Measurements from ENCODE around the gene PDE12. TPM values are rescaled to one million over a fixed set of nuclear protein-coding genes. Genes with fewer than 3 reads are reported as not detected.

Gene PDE12
- total and polyA plus RNA-seq, 9 donors, result 4.6 to 24.2 (median 16.9) TPM

DNA sequence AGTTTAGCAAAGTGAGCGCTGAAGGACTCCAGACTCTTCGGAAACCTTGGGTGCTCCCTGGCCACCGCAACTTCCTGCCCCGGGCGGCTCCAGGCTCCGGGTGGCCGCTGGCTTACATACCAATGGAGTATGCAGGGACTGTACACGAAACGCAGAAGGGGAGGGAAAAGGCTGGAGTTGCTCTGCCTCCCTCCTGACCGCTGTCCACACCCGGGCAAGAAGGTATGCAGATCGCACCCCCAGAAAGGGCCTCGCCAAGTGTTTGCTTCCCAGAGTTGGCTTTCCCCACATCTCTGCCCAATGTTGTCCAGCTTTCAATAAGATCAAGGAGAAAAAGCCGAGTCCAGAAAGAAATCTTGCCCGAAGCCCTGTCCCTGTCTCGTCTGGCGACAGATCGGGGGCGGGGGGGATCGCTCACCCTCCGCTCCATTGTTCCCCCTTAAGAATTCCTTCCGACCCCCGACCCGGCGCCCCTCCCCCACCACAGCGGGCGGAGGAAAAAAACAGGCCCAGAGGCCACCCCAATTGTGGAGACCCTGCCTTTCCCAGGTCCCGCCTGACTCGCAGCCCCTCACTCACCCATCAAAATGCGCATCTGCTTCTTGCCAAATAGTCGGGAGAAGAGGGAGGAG lies 40.5 kb downstream of the PDE12 start:
- no peaks in the 10 kb centered on the region for H3K36me3 ChIP-seq
- DNase-seq, result peak; percentile 68 to 84 (median 77)
- intact Hi-C loops (cut with DNase I), result loop anchor here in 1 of 4 donors (2.0 kb wide), 2 partner anchors 40 to 96 kb away; partner anchors contain the start of genes DENND6A and PDE12
- 0 to 1% (median 0%) methylated on average over 29 to 31 of the region's 31 CpGs for WGBS, 3 donors
- no peaks in the 10 kb centered on the region for H3K9me3 ChIP-seq
- H3K27me3 ChIP-seq, result no peaks in the 10 kb centered on the region
- peaks cover 7% of the 10 kb centered on the region for H3K4me1 ChIP-seq (ENCODE audit: insufficient read depth)
- TF ChIP-seq, protein P1, sequence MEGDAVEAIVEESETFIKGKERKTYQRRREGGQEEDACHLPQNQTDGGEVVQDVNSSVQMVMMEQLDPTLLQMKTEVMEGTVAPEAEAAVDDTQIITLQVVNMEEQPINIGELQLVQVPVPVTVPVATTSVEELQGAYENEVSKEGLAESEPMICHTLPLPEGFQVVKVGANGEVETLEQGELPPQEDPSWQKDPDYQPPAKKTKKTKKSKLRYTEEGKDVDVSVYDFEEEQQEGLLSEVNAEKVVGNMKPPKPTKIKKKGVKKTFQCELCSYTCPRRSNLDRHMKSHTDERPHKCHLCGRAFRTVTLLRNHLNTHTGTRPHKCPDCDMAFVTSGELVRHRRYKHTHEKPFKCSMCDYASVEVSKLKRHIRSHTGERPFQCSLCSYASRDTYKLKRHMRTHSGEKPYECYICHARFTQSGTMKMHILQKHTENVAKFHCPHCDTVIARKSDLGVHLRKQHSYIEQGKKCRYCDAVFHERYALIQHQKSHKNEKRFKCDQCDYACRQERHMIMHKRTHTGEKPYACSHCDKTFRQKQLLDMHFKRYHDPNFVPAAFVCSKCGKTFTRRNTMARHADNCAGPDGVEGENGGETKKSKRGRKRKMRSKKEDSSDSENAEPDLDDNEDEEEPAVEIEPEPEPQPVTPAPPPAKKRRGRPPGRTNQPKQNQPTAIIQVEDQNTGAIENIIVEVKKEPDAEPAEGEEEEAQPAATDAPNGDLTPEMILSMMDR (IDR thresholded peaks at IDR 0.05), result no peak
- no peak for TF ChIP-seq EP300 (IDR thresholded peaks at IDR 0.05)
- TF ChIP-seq POLR2A (IDR thresholded peaks at IDR 0.05), result no peak
- peak overlapping the region; percentile 97 for H3K4me3 ChIP-seq
- peak overlapping the region; percentile 83 to 97 for H3K27ac ChIP-seq

GRCh38 chr3:57597127-57597923 lies 41.3 kb downstream of the PDE12 start, which contains the start of gene ARF4:
Gene ARF4 (minus strand): TSS chr3:57597344. CDS start chr3:57597140, 204 bp downstream.
- Histone ChIP-seq H3K27me3 (no peaks in the 10 kb centered on the region), H3K36me3 (no peaks in the 10 kb centered on the region), H3K4me1 (ENCODE audit: insufficient read depth) (peaks cover 7% of the 10 kb centered on the region), H3K9me3 (no peaks in the 10 kb centered on the region), H3K27ac (peak within 1 kb of the TSS; percentile 83 to 97), H3K4me3 (peak within 1 kb of the TSS; percentile 97)
- 0 to 1% (median 0%) methylated on average over 40 to 67 of the region's 67 CpGs for WGBS, 3 donors
- TF ChIP-seq POLR2A (IDR thresholded peaks at IDR 0.05), result peak; percentile 98
- TF ChIP-seq, protein P1 (IDR thresholded peaks at IDR 0.05), result peak in 1 of 3 donors; percentile 17
- no peak for TF ChIP-seq EP300 (IDR thresholded peaks at IDR 0.05)
- DNase-seq, result peak; percentile 99 to 100 (median 100)
- intact Hi-C loops (cut with DNase I), result loop anchor here in 1 of 4 donors (2.0 kb wide), 2 partner anchors 41 to 95 kb away; partner anchors contain the start of genes DENND6A and PDE12

DNA sequence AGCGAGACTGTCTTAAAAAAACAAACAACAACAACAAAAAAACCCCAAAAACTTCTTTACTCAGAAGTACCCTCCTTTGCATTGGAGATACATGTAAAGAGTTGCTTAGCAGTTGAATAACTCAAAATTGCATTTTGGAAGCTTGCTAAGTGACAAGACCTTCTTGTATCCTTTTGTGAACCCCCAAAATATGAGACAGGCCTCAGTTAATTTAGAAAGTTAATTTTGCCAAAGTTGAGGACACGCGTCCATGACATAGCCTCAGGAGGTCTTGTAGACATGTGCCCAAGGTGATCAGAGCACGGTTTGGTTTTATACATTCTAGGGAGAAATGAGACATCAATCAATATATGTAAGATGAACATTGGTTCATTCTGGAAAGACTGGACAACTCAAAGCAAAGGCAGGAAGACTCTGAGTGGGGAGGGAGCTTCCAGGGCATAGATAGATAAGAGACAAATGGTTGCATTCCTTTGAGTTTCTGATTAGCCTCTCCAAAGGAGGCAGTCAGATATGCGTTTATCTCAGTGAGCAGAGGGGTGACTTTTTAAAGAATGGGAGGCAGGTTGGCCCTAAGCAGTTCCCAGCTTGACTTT lies 42.8 kb downstream of the PDE12 start:
- H3K27ac ChIP-seq, result peak overlapping the region; percentile 55 to 84
- H3K4me3 ChIP-seq, result peak overlapping the region; percentile 66
- H3K4me1 ChIP-seq (ENCODE audit: insufficient read depth), result peaks cover 5% of the 10 kb centered on the region
- no peaks in the 10 kb centered on the region for H3K9me3 ChIP-seq
- no peak for DNase-seq
- no peaks in the 10 kb centered on the region for H3K36me3 ChIP-seq
- intact Hi-C loops (cut with DNase I), result no loop called here
- no peaks in the 10 kb centered on the region for H3K27me3 ChIP-seq
- TF ChIP-seq EP300 (IDR thresholded peaks at IDR 0.05) (no peak), POLR2A (IDR thresholded peaks at IDR 0.05) (no peak)
- TF ChIP-seq, protein P1 (IDR thresholded peaks at IDR 0.05), result no peak
- WGBS, 3 donors, result 38 to 50% (median 46%) methylated on average over 5 of the region's 5 CpGs

GRCh38 chr3:57600195-57600594 lies 44.1 kb downstream of the PDE12 start:
- no peaks in the 10 kb centered on the region for H3K9me3 ChIP-seq
- intact Hi-C loops (cut with DNase I), result no loop called here
- DNase-seq, result no peak
- H3K36me3 ChIP-seq, result no peaks in the 10 kb centered on the region
- H3K27me3 ChIP-seq, result no peaks in the 10 kb centered on the region
- no peak overlapping the region for H3K4me3 ChIP-seq
- WGBS, 3 donors, result 94 to 96% (median 94%) methylated on average over 2 of the region's 2 CpGs
- peaks cover 5% of the 10 kb centered on the region for H3K4me1 ChIP-seq (ENCODE audit: insufficient read depth)
- TF ChIP-seq POLR2A (IDR thresholded peaks at IDR 0.05) (no peak), EP300 (IDR thresholded peaks at IDR 0.05) (no peak)
- TF ChIP-seq, protein P1 (IDR thresholded peaks at IDR 0.05), result no peak
- H3K27ac ChIP-seq, result no peak overlapping the region

Data from ovary (tissue), 9 donors.